GM11168 (cell line): ENCODE measurements around the gene PGM5.
"Not testable (repeated sequence)": the region's sequence is repeated elsewhere in the genome, so short reads cannot be mapped to it uniquely, and the experiment has no call there.

Source experiments
- in situ Hi-C: fragments of 300-500 bp; cut with MboI; formaldehyde crosslinking; loops from one replicate; pipeline ENCODE4 v1.12.0; 2022; ENCODE audit warnings: low sequenced_read_pairs; ENCODE audit not compliant: unreplicated experiment

PGM5 gene

GRCh38 chr9:68366933-68367547 is 10.6 kb downstream of the PGM5 start:
- in situ Hi-C loops = loop anchor here (25.0 kb wide), 1 partner anchor 195 kb away; no protein-coding TSS in a partner anchor

- in situ Hi-C loops = not testable (repeated sequence)
These were observed 19.4 kb downstream of the PGM5 start for GRCh38 chr9:68375789-68376188.

- in situ Hi-C loops = not testable (repeated sequence)
These were observed 21.3 kb downstream of the PGM5 start for GRCh38 chr9:68377723-68378122.

- in situ Hi-C loops = not testable (repeated sequence)
These were observed 27.5 kb downstream of the PGM5 start for GRCh38 chr9:68383894-68384293.

- in situ Hi-C loops = not testable (repeated sequence)
These were observed 33.1 kb downstream of the PGM5 start for GRCh38 chr9:68389558-68389957.

GRCh38 chr9:68390737-68391136 is 34.3 kb downstream of the PGM5 start:
- in situ Hi-C loops = not testable (repeated sequence)

GRCh38 chr9:68396411-68397094 is 40.1 kb downstream of the PGM5 start:
- in situ Hi-C loops = not testable (repeated sequence)

GRCh38 chr9:68397095-68397423 is 40.6 kb downstream of the PGM5 start:
- in situ Hi-C loops = not testable (repeated sequence)

- in situ Hi-C loops = not testable (repeated sequence)
These were observed 41.4 kb downstream of the PGM5 start for GRCh38 chr9:68397796-68398195.

- in situ Hi-C loops = not testable (repeated sequence)
These were observed 41.9 kb downstream of the PGM5 start for GRCh38 chr9:68398324-68398723.

GRCh38 chr9:68404421-68405185 is 48.2 kb downstream of the PGM5 start:
- in situ Hi-C loops = not testable (repeated sequence)

- in situ Hi-C loops = not testable (repeated sequence)
These were observed 55.5 kb downstream of the PGM5 start for GRCh38 chr9:68411865-68412264.

- in situ Hi-C loops = not testable (repeated sequence)
These were observed 56.3 kb downstream of the PGM5 start for GRCh38 chr9:68412754-68413153.

GRCh38 chr9:68415065-68415464 is 58.7 kb downstream of the PGM5 start:
- in situ Hi-C loops = not testable (repeated sequence)

GRCh38 chr9:68416936-68417564 is 60.6 kb downstream of the PGM5 start:
- in situ Hi-C loops = no loop called here

- in situ Hi-C loops = no loop called here
These were observed 61.4 kb downstream of the PGM5 start for GRCh38 chr9:68417762-68418161.

- in situ Hi-C loops = no loop called here
These were observed 61.9 kb downstream of the PGM5 start for GRCh38 chr9:68418259-68418845.

GRCh38 chr9:68419901-68420300 is 63.5 kb downstream of the PGM5 start:
- in situ Hi-C loops = no loop called here

- in situ Hi-C loops = no loop called here
These were observed 70.3 kb downstream of the PGM5 start for GRCh38 chr9:68426755-68427154.

GRCh38 chr9:68427216-68427977 is 71.0 kb downstream of the PGM5 start:
- in situ Hi-C loops = no loop called here
